RWPE2 (cell line): ENCODE data around the gene MAP4K3.

ENCODE experiments used
- ATAC-seq: fragments of 200-7000 bp; cut with Tn5 transposase; 3 replicates; pipeline ENCODE4 v1.9.1; 2021; ENCODE audit warnings: low read depth
- DNase-seq: peaks from one replicate; pipeline ENCODE4 v3.0.0-alpha.2; 2020; ENCODE audit warnings: low spot score
- H3K27ac ChIP-seq: fragments of 450-650 bp; 2 replicates; pipeline ENCODE4 v1.5.1; 2017; ENCODE audit warnings: mild to moderate bottlenecking; ENCODE audit not compliant: poor library complexity, severe bottlenecking
- H3K27me3 ChIP-seq: fragments of 250-450 bp; sonication (Bioruptor Pico); 2 replicates; pipeline ENCODE4 v1.5.1; 2021; ENCODE audit warnings: mild to moderate bottlenecking, moderate library complexity; ENCODE audit not compliant: insufficient read depth, poor library complexity, severe bottlenecking
- H3K36me3 ChIP-seq: fragments of 250-450 bp; sonication (Bioruptor Pico); 2 replicates; pipeline ENCODE4 v1.5.1; 2020; ENCODE audit warnings: low read depth, mild to moderate bottlenecking, moderate library complexity
- H3K4me1 ChIP-seq: fragments of 250-450 bp; sonication (Bioruptor Pico); 2 replicates; pipeline ENCODE4 v1.5.1; 2021; ENCODE audit warnings: mild to moderate bottlenecking, moderate library complexity; ENCODE audit not compliant: insufficient read depth, poor library complexity, severe bottlenecking
- H3K4me3 ChIP-seq: fragments of 250-450 bp; sonication (Bioruptor Pico); 2 replicates; pipeline ENCODE4 v1.5.1; 2021; ENCODE audit warnings: mild to moderate bottlenecking, moderate library complexity; ENCODE audit not compliant: severe bottlenecking
- H3K9me3 ChIP-seq: fragments of 250-450 bp; sonication (Bioruptor Pico); 2 replicates; pipeline ENCODE4 v1.5.1; 2021; ENCODE audit warnings: mild to moderate bottlenecking, moderate library complexity; ENCODE audit not compliant: severe bottlenecking
- CTCF ChIP-seq: fragments of 450-650 bp; IDR thresholded peaks from one replicate; pipeline ENCODE4 v1.5.1; 2017; ENCODE audit warnings: mild to moderate bottlenecking, moderate library complexity; ENCODE audit not compliant: poor library complexity, severe bottlenecking

Gene MAP4K3

GRCh38 chr2:39447266-39448168 lies 10.4 kb upstream of the MAP4K3 start:
- DNase-seq (no peak), ATAC-seq (no peak)
- Histone ChIP-seq H3K4me3 (no peak overlapping the region), H3K27ac (no peak overlapping the region), H3K9me3 (no peaks in the 10 kb centered on the region), H3K27me3 (no peaks in the 10 kb centered on the region), H3K36me3 (no peaks in the 10 kb centered on the region), H3K4me1 (no peaks in the 10 kb centered on the region)
- no peak for TF ChIP-seq CTCF

- Histone ChIP-seq H3K4me3 (no peak overlapping the region), H3K9me3 (no peaks in the 10 kb centered on the region), H3K27me3 (no peaks in the 10 kb centered on the region), H3K4me1 (no peaks in the 10 kb centered on the region), H3K27ac (no peak overlapping the region), H3K36me3 (no peaks in the 10 kb centered on the region)
- no peak for DNase-seq
- no peak for ATAC-seq
- no peak for TF ChIP-seq CTCF
These were observed 8.8 kb upstream of the MAP4K3 start for GRCh38 chr2:39445934-39446333.

DNA sequence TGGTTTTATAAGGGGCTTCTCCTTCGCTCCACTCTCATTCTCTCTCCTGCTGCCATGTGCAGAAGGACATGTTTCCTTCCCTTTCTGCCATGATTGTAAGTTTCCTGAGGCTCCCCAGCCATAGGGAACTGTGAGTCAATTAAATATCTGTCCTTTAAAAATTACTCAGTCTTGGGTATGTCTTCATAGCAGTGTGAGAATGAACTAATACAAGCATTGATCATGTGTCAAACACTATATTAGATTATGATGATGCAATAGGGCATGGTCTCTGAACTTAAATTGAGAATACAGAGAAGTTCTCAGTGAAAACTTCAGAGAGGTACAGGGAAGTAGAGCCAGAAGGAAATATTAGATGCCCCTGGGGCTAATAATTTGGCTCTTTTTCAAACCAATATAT lies 5.9 kb upstream of the MAP4K3 start:
- DNase-seq, result no peak
- Histone ChIP-seq H3K27me3 (no peaks in the 10 kb centered on the region), H3K4me1 (peaks cover 11% of the 10 kb centered on the region), H3K36me3 (no peaks in the 10 kb centered on the region), H3K4me3 (no peak overlapping the region), H3K9me3 (no peaks in the 10 kb centered on the region), H3K27ac (no peak overlapping the region)
- TF ChIP-seq CTCF, result no peak
- ATAC-seq, result no peak

GRCh38 chr2:39437522-39438296 lies 624 bp upstream of the MAP4K3 start:
- Histone ChIP-seq H3K4me1 (peaks cover 19% of the 10 kb centered on the region), H3K27ac (peak overlapping the region; percentile 67), H3K27me3 (no peaks in the 10 kb centered on the region), H3K36me3 (no peaks in the 10 kb centered on the region), H3K4me3 (peak overlapping the region; percentile 89), H3K9me3 (no peaks in the 10 kb centered on the region)
- no peak for DNase-seq
- peak; percentile 60 for ATAC-seq
- TF ChIP-seq CTCF, result no peak
